ENCODE measurements around the gene GRAMD1B.

The GRAMD1B gene

DNA sequence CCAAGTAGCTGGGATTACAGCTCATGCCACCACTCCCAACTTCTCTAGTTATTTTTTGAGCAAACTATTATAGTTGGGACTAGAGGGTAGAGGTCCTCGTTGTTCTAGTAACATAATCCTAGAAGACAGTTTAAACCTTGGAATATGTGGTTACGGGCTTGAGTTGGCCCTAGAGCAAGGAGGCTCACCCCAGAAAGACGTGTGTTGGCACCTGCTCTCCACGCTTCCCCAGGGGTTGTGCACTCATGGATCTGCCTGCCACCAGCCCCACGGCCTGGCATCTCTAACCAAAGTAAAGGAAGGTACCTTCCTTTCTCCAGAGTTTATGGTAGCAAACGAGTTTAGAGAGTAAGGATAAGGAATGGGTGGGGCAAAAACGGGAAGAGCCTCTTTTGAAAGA lies 145.4 kb downstream of the GRAMD1B start:
- DNase-seq, result no peak

DNA sequence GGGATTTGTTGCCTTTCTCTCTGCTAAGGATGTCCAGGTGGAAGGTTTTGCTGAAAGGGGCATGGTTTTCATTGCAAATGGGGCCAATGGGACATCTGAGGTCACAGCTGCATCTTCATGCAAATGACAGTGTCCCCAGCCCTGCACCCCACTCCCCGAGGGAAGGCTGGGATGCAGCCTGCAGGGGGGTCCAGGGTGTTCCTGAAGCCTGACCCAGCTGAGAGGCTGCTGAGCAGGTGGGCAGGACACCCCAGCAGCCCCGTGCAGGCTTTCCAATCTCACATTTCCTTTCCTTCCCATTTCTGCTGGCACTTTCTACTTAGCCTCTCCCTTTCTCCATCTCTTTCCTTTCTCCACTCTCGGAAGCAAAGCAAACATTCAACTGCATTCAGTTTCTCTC lies 146.0 kb downstream of the GRAMD1B start:
- no peak for DNase-seq

DNA sequence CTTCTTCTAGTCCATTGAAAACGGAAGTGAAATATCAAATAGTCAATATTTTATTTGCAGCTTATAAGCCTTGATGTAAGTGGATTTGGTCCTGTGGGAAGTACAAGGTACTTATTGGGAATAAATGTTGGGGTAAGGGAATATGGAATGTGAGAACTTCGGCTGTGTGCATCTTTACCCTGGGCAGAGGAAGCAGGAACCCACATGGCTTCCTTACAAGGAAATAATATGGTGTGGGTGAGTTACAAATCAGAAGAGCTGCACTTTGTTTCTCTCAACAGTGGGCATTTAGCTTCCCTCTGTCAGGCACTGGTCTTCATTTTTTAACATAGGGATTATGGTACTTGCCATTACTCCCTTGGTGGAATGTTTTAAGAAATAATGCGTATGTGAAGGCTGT lies 146.4 kb downstream of the GRAMD1B start:
- no peak for DNase-seq

DNA sequence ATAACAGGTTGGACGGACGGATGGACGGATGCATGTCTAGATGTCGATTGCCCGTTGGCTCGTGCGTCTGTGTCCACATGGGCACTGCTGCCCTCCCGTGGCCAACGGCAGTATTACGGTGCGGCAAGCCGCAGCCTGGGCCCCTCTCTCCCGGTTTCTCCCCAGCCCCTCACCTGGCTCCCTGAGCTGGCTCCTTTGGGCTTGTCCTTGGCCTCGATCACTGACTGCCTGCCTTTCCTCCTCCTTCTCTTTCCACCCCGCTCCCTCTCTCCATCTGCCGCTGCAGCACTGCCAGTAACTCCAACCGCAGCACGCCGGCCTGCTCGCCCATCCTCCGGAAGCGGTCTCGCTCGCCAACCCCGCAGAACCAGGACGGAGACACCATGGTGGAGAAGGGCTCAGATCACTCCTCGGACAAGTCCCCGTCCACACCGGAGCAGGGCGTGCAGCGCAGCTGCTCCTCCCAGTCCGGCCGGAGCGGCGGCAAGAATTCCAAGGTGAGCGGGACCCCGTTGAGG lies 147.1 kb downstream of the GRAMD1B start:
- peak; percentile 13 to 61 for DNase-seq

DNA sequence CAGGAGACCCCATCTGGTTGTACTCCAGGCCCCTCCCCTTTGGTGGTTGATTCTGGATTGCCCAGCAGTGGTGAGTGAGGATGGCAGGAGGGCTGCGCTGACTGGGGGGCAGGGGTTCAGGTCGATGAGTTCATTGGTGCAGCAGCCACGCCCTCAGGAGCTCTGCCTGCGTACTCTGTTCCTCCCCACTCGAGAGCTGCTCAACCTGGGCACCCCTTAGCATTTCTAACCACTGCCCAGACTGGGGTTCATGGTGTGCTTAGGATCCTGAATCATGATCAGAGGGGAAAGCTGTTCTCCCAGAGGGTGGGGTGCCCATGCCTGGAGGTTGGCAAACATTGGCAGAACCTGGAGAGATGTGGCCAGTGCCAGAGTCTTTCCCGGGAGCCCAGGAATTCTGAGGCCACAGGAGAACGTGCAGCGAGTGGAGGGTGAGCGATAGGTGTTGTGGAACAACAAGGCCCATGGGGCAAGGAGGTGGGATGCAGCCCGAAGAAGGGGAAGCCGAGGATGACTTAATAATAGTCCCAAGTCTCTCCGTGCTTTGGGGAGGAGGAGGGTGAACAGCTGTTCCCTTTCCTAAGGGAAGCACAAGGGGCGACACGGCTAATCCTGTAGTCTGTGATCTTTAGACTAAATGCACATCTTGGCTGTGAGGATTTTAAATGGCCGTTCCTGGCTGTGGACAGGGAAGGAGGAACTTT lies 148.9 kb downstream of the GRAMD1B start:
- DNase-seq, result peak; percentile 63 to 85

DNA sequence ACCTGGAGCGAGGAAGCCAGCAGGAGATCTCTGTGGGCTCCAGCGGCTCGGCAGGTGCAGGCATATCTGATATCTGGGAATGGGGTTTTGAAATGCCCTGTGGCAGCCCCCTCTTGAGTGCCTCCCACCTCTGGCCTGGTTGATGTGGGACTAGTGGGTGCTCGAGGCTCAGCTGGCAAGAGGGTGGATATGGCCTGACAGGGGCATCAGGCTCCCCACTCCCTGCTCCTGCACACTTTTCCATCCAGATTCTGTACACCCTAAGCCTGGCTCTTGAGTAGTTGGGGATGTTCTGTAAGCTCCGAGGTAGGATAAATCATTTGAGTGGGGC lies 149.4 kb downstream of the GRAMD1B start:
- no peak for DNase-seq

DNA sequence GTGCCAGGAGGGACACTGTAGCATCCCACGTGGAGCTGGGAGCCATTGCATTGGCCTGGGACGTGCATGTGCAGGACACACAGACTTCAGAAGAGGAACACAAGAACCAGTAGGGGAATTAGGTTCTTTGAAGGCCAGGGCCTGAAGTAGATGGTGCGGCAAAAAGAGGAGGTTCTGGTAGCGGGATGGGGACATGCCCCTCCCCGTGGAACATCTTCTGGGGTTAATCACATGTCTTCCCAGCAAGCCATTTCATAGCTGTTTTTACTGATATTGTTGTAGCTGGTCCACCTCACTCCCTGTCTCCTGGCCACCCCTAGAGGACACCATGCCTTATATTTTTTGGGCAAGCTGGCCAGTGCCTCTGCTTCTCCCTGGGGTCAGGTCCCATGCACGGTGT lies 150.1 kb downstream of the GRAMD1B start:
- DNase-seq, result no peak

DNA sequence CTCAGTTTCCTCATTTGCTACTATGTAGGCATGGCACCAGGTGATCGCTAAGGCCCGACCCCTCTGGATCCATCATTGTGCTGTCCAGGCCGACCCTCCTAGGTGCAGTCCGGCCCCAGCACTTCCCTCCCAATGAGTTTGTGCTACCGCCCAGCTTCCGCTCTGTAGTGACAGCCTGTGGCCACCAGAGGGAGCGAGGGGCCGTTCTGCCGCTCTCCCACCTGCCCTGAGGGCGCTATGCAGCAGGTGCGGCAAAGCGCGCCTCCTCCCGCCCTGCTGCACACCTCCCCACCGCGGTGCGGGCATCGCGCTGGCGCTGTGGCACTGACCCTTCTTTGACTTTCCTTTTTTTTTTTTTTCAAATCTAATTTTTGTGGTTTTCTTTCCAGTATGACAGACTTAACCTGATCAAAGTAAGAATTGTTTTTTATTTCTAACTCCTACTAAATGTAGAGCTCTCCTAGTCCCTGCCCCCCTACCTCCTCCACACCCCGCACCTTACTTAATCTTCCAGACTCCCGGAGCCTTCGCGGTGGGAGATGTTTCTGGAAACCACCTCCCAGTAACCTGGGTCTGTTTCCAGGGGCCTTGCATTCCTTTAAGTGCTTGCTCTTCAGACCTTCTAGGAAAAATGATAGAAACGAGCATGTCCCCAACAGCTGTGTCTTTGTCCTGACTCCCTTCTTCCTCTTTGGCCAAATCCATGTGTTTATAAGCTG lies 150.6 kb downstream of the GRAMD1B start:
- peak in 1 of 2 experiments; percentile 58 for DNase-seq

DNA sequence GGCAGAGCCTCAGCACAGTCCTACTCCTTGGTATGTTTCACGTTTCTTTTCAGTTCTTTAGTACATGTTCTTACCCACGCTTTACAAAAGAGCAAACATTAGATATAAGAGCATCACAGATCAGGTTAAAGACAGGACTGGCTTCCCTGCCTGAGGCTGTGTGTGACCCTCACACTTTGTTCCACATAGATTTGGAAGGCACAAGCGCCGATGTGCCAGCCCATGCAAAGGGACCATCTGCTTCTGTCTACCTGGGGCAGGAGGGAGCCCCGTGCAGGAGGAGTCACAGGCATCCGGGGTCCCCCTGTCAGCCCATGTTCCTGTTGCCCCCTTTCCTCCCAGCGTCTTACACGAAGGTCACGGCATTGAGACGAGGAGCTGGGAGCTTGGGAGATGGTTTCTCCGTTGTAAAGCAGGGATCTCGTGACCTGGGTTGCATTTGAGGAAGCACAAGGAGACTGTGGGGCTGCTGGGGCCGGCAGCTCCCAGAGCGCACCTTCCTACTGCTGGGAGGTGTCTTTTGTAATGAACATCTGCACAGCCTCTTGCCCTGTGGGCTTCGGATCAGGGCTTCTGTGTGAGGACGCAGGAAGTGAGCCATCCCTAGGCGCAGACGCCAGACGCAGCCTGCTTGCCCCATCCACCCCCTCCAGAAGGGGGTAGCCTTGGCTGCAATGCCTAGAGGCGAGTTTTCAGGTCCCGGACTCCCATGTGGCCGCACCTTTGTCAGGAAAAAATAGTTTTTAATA lies 151.8 kb downstream of the GRAMD1B start:
- DNase-seq, result no peak

DNA sequence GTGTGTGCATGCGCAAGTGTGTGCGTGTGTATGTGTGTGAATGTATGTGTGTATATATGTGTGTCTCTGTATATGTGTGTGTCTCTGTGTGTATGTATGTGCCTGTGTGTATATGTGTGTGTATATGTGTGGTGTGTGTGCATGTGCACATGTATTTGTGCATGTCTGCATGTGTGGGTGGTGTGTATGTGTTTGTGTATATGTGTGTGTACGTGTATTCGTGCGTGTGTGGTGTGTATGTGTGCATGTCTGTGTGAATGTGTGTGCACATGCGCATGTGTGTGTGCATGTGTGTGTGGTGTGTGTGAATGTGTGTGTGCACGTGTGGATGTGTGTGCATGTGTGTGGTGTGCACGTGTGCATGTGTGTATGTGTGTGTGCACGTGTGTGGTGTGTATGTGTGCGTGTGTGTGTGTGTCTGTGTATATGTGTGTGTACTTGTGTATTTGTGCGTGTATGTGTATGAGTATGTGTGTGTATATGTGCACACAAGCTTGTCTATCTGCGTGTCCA lies 153.0 kb downstream of the GRAMD1B start:
- DNase-seq, result no peak

DNA sequence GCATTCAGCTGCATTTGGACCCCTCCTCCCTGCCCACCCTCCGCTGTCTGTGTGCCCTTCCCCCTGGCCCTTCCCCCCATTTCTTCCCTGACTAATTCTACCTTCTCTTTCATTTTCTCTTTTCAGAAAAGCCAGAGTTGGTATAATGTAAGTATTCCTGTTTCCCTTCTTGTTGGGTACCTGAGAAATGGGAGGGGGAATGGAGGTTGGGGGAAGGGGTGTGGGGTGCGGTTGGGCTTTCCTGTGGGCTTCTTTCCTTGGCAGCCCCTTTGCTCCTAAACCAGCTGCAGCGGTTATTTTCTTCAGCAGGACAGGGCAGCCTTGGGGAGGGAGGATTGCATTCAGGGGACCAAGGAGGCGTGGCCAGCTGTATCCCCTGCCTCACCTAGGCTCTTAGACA lies 154.1 kb downstream of the GRAMD1B start:
- DNase-seq, result no peak

DNA sequence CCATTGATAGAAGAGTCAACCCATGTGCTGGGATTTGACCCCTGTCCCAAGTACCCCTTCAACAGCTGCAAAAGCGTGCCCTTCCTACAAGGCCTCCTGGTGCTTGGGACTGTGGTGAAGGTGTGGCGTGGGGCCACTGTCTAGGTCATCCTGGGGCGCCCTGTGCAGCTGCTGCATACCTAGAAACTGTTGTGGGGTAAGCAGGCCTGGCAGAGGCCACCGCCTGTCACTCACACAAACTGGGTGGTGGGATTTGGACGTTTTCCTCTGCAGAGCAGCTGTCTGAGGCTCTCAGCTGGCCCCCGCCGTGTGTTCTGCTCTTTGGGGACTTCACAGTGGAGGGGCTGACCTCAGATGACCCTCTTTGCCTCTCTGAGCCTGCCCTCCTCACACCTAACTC lies 154.7 kb downstream of the GRAMD1B start:
- peak in 1 of 2 experiments; percentile 12 for DNase-seq

DNA sequence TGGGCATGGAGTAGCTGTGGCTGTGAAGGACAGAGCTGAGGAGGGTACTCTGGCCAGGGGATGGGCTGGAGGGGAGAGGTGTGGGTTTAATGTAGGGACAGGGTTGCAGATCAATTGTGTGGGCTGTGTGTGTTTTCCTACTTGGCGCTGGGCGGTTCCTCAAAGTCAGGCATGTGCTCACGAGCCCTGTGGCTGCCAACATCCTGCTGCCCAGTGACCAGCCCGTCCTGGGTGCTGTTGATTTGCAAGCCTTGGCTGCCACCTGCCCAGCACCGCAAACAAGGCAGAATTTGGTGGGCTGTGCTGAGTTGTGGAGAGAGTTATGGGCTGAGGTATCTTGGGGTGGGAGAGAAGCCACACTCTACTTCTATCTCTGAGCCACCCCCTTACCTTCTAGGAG lies 155.1 kb downstream of the GRAMD1B start:
- no peak for DNase-seq

DNA sequence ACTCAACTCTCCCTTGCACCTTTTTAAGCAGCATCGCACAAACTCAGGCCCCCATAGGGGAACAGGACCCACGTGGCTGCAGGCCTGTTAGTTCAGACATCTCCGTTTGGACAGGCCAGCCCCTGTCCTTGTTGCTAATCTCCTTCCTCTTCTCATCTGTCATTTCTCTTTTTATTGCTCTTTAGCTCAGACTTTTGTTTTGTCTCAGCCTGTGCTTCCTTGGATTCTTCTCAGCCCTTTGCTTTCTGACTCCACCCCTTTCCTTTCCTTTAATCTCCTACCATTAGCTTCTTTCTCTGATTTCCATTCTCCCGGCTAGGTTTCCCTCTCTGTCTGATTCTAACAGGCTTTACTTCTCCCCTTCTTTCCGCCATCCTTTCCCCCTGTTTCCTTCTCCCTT lies 155.6 kb downstream of the GRAMD1B start:
- DNase-seq, result peak in 1 of 2 experiments; percentile 63

DNA sequence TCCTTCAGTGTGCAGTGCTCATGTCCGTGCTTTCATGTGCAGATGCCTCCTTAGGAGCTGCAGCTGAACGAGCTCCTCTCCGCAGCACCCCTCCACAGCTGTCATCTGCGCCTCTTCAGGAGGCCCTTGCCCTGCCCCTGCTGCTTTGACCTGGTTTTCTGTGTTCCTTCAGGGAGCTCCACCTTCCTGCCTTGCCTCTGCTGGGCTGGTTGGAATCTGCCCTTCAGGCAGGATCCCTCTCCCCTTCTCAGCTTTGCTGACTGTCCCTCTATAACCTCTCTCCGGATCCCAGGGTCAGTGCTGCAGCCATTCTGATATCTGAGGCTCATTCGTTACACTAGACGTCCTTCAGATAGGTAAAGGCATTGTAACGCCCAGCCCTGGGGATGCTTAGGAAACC lies 156.5 kb downstream of the GRAMD1B start:
- peak in 1 of 2 experiments; percentile 72 for DNase-seq

DNA sequence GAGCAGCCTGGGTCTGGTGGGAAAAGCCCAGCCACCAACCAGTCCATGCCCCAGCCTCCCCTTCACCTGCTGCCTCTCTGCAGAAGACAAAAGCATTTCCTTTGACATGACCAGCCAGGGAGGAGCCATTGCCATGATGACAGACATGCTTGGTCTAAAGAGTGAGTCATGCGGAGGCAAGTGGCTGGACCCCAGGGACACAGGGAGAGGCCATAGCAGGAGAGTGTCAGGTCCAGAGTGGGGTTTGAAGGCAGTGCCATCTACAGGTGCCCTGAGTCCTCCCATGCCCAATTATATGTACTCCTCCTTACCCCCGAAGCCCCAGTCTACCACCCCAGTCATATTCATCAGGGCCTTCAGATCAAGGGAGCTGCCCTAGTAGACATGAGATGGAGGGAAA lies 157.0 kb downstream of the GRAMD1B start:
- no peak for DNase-seq

DNA sequence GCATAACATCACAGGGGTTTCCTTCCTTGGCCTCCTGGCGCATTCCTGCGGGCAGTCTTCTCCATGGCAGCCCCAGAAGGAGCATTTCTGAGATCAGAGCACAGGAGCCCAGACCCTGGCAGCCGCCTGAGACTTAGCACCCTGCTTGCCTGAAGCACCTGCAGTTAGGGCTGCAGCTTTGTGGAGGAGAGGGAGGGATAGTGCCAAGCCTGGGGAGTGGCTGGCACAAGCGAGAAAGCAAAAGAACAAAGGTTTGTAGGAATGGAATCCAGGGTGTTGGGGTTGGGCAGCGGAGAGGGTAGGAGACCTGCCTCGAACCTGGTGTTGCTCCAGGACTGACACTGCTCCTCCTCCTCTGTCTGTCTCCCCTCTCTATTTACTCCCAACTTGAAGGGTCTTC lies 157.5 kb downstream of the GRAMD1B start:
- DNase-seq, result no peak

DNA sequence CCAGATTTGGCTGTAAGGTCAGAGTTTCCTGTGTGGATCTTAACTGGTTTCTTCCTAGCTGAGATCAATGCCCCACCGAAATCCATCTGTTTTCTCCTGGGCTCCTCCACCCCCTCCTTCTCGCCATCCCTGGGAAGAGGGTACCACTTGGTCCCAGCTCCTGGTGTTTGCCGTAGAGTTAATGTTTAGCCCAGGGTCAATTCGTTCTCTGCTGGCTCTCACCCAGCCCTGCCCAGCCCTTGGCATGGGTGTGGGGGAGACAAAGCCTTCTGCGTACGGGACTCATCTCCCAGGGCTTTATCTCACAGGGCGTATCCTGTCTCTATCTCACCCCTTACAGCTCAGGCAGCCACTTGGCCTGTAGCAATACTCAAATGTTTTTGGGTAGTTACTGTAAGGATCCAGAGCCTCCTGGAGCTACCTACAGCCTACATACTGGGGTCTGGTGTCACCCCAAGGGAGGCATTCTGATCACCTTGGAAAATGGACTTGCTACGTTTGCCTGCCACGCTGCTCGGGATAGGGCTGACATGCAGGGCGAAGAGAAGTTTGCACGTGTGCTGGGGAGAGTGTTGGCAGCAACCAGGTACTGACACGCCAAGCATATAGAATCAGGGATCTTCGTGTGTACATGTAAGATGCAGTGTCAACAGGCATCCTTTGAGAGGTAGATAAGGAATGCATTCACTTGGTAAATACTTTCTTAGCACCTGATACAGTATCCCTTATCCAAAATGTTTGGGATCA lies 158.2 kb downstream of the GRAMD1B start:
- DNase-seq, result no peak

DNA sequence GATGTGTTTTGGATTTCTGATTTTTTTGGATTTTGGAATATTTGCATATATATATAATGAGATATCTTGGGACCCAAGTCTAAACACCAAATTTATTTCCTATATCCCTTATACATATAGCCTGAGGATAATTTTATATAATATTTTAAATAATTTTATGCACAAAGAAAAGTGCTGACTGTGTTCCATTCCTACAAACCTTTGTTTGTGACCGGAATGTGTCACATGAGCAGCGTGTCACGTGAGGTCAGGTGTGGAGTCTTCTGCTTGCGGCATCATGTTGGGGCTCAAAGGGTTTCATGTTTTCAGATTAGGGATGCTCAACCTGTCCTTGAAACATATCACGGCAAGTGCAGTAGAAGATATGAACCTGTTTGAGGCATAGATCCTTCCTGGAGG lies 158.8 kb downstream of the GRAMD1B start:
- no peak for DNase-seq

DNA sequence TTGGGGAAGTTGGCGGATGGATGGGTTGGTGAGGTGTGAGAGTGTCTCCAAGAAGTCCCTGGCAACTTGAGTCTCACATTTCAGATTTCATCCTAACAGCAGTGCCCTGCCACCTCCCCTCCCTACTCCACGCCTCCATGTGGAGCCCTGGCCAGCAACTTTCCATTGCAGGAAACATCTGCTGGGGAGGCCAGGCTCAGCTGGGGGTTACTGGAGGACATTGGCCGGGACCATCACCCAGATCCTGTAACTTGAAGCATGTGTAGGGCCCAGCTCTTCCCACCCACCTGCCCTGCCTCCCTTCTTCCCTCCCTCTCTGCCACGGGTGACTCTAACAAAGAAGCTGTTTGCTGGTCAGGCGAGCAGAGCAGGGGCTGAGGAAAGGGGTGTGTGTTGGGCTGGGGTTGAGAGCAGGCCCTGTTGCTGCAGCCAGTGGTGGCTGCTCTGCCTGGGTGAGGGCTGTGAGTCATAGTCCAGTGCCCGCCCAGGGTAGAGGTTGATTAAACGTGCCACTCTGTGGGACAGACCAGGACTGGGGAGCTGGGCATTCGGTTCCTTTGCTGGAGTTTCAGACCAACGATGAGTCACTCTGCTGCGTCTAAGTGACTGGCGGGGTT lies 160.3 kb downstream of the GRAMD1B start:
- no peak for DNase-seq

DNA sequence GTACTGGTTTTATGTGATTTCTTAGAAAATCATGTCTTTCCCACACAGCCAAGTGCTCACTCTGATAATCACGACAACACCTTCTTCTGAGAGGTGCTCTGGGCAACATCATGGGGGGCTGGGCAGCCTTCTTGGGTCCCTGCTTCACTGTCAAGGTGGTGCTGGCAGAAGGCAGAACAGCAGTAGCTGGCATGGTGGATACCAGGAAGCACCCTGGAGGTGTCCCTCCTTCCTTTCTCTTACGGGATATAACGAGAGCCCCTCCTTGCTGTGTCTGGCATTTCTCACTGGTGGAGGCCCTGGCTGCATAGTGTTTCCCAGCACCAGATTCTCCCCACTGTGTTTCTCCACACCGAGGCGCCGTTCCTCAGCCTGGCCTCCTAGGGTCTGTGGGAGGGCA lies 163.5 kb downstream of the GRAMD1B start:
- DNase-seq, result no peak

DNA sequence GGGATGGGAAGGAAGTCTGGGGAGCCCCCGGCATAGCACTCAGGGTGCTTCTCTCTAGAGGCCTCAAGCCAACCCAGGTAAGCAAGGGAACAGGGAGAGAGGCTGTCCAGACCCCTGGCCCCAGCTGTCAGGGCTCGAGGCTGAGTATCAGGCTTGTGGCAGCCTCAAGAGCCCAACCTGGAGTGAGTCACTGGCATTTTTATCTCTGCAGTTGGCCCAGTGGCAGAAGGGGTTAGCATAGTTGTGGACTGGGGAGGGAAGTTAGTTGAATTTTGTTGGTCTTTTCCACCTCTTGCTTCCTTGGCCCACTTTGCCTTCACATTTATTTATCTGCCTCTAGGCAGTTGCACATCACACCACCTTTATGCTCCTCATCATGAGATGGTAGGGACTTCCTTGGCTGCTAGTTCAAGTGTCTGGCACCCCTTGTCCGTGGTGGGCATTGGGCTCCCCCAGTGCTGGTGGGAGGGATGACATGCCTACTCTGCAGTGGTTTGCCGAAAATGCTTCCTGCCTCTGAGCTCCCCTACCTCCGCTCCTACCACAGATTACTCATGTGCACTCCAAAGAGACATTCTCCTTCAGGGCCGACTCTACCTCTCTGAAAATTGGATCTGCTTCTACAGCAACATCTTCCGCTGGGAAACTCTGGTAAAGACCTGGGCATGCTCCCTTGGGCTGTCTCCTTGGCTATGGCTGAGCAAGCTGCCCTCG lies 164.3 kb downstream of the GRAMD1B start:
- DNase-seq, result no peak

Data from NCI-H524 (cell line).